K562 (cell line): ENCODE data around the gene ZCWPW1. TPM values are rescaled to one million over a fixed set of nuclear protein-coding genes. Genes with fewer than 3 reads are reported as not detected.

ENCODE experiments used
- ARID1B ChIP-seq: fragments of 450-650 bp; IDR thresholded peaks from 2 replicates; pipeline ENCODE4 v1.6.1; 2016; ENCODE audit warnings: antibody characterized with exemption, mild to moderate bottlenecking, inconsistent platforms
- CBFB ChIP-seq: sonication (generic); formaldehyde crosslinking; IDR thresholded peaks from 2 replicates; pipeline ENCODE4 v1.4.0; 2020; ENCODE audit warnings: mild to moderate bottlenecking, missing genetic modification reagents
- CBX3 ChIP-seq, 2 experiments: IDR thresholded peaks; 1 replicate in 1 of 2; 2 replicates in 1 of 2; pipeline ENCODE4 v1.6.1; 2012; ENCODE audit warnings: inconsistent platforms in 2 of 2, low read length in 2 of 2, borderline replicate concordance in 1 of 2, control low read depth in 1 of 2
- CXXC5 ChIP-seq: fragments of 250-450 bp; sonication (Bioruptor Pico); IDR thresholded peaks from 2 replicates; pipeline ENCODE4 v1.8.0; 2022; ENCODE audit warnings: inconsistent platforms, mild to moderate bottlenecking, moderate library complexity
- FOXA1 ChIP-seq: fragments of 450-650 bp; IDR thresholded peaks from 2 replicates; pipeline ENCODE4 v1.6.1; 2016; ENCODE audit warnings: mild to moderate bottlenecking, borderline replicate concordance
- GTF2B ChIP-seq: IDR thresholded peaks from 2 replicates; pipeline ENCODE4 v1.6.1; 2011; ENCODE audit not compliant: insufficient read length; ENCODE audit errors: extremely low read depth
- HES1 ChIP-seq: fragments of 450-650 bp; IDR thresholded peaks from 2 replicates; pipeline ENCODE4 v1.6.1; 2016; ENCODE audit warnings: low read depth, mild to moderate bottlenecking, moderate library complexity
- MAFK ChIP-seq: IDR thresholded peaks from 2 replicates; pipeline ENCODE4 v1.6.1; 2011; ENCODE audit warnings: low read length, improper control_type of control experiment
- MTA3 ChIP-seq: fragments of 450-650 bp; formaldehyde crosslinking; IDR thresholded peaks from 2 replicates; pipeline ENCODE4 v1.6.1; 2017; ENCODE audit warnings: mild to moderate bottlenecking, borderline replicate concordance
- MYBL2 ChIP-seq, 2 experiments: fragments of 450-650 bp in 1 of 2; sonication (generic) in 1 of 2; formaldehyde crosslinking in 1 of 2; IDR thresholded peaks; 2 replicates each; pipeline versions ENCODE4 v1.6.1 to v1.8.1; 2017 to 2022; ENCODE audit warnings: borderline replicate concordance in 1 of 2, inconsistent platforms in 1 of 2, low read depth in 1 of 2, mild to moderate bottlenecking in 1 of 2, missing genetic modification reagents in 1 of 2, moderate library complexity in 1 of 2
- PRPF4 ChIP-seq: fragments of 200-400 bp; formaldehyde crosslinking; IDR thresholded peaks from one replicate; pipeline ENCODE4 v1.6.1; 2017; ENCODE audit warnings: low read length, low read depth, mild to moderate bottlenecking; ENCODE audit not compliant: insufficient read depth, poor library complexity, severe bottlenecking
- SMAD2 ChIP-seq: fragments of 150-350 bp; IDR thresholded peaks from 2 replicates; pipeline ENCODE4 v1.6.1; 2014; ENCODE audit warnings: low read depth, mild to moderate bottlenecking, low read length
- SMARCC2 ChIP-seq: fragments of 450-650 bp; IDR thresholded peaks from 2 replicates; pipeline ENCODE4 v1.6.1; 2017; ENCODE audit warnings: antibody characterized with exemption, moderate library complexity, mild to moderate bottlenecking, low read depth
- THRA ChIP-seq: fragments of 450-650 bp; IDR thresholded peaks from 2 replicates; pipeline ENCODE4 v1.6.1; 2017; ENCODE audit warnings: mild to moderate bottlenecking, moderate library complexity
- ZMIZ1 ChIP-seq, 2 experiments: fragments of 150-350 bp in 1 of 2; IDR thresholded peaks; 2 replicates each; pipeline ENCODE4 v1.6.1; 2012 to 2016; ENCODE audit warnings: low read depth in 2 of 2, low read length in 2 of 2, mild to moderate bottlenecking in 1 of 2, moderate library complexity in 1 of 2
- polyA plus RNA-seq, 8 experiments: library from polyadenylated mRNA; depleted of rRNA in 4 of 8; stranded (reverse) in 5 of 8; unstranded in 3 of 8; fragments of >200 nt; fragmentation: Nextera tagmentation in 2 of 8; fragmentation: Illumina TruSeq in 1 of 8; extraction: Ambion mirVana in 2 of 8; extraction: Trizol in 1 of 8; gene quantifications; 2 replicates each; pipeline versions ENCODE4 v1.2.1 to v1.2.3, GENCODE V29; 2011 to 2014; ENCODE audit warnings: inconsistent platforms in 1 of 8, missing spikeins in 1 of 8
- total RNA-seq, 7 experiments: library from RNA; depleted of rRNA in 6 of 7; stranded (reverse); fragments of >200 nt in 6 of 7; fragmentation: Illumina TruSeq in 2 of 7; extraction: Trizol in 2 of 7; gene quantifications; 2 replicates each; pipeline versions ENCODE4 v1.2.1 to v1.2.3, GENCODE V29; 2011 to 2021; ENCODE audit warnings: low replicate concordance in 1 of 7
- TF ChIP-seq, protein P1 (sequence below): sonication (generic); formaldehyde crosslinking; IDR thresholded peaks from 2 replicates; pipeline ENCODE4 v1.8.1; 2023; ENCODE audit warnings: mild to moderate bottlenecking, missing genetic modification reagents, moderate library complexity
- TF ChIP-seq, protein P2 (sequence below), 2 experiments: IDR thresholded peaks; 2 replicates each; pipeline ENCODE4 v1.6.1; 2012; ENCODE audit warnings: improper control_type of control experiment in 2 of 2, low read depth in 2 of 2, low read length in 2 of 2, borderline replicate concordance in 1 of 2

Gene ZCWPW1
- total and polyA plus RNA-seq, 9 of the 15 experiments (the other 6 are each of a cell fraction or from before 2014, with no cell fraction given): 0.18 to 1.7 (median 1.2) TPM

DNA sequence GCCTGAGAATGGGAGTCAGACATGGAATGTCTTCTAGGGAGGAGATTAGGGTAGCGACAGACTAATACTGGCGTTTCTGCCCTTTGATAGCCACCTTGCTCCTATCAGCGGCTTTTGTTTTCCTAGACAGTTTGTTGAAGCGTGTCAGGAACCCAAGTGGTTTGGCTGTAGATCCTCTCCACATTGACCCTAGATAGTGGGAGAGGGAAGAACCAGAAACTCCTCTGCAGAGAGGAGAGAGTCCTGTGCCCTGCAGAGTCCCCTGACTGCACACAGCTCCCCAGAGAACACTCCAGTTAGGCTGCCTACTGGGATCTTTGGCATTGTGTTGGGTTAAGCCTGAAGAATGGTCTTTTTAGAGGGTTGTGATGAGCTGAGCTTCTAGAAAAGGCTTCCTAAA is 3.5 kb upstream of the ZCWPW1 start (continued):
- TF ChIP-seq, protein P1, sequence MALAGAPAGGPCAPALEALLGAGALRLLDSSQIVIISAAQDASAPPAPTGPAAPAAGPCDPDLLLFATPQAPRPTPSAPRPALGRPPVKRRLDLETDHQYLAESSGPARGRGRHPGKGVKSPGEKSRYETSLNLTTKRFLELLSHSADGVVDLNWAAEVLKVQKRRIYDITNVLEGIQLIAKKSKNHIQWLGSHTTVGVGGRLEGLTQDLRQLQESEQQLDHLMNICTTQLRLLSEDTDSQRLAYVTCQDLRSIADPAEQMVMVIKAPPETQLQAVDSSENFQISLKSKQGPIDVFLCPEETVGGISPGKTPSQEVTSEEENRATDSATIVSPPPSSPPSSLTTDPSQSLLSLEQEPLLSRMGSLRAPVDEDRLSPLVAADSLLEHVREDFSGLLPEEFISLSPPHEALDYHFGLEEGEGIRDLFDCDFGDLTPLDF: no peak
- no peak for TF ChIP-seq PRPF4
- peak; percentile 49; the same call in 1 of the 2 replicates for TF ChIP-seq HES1
- TF ChIP-seq, protein P2, sequence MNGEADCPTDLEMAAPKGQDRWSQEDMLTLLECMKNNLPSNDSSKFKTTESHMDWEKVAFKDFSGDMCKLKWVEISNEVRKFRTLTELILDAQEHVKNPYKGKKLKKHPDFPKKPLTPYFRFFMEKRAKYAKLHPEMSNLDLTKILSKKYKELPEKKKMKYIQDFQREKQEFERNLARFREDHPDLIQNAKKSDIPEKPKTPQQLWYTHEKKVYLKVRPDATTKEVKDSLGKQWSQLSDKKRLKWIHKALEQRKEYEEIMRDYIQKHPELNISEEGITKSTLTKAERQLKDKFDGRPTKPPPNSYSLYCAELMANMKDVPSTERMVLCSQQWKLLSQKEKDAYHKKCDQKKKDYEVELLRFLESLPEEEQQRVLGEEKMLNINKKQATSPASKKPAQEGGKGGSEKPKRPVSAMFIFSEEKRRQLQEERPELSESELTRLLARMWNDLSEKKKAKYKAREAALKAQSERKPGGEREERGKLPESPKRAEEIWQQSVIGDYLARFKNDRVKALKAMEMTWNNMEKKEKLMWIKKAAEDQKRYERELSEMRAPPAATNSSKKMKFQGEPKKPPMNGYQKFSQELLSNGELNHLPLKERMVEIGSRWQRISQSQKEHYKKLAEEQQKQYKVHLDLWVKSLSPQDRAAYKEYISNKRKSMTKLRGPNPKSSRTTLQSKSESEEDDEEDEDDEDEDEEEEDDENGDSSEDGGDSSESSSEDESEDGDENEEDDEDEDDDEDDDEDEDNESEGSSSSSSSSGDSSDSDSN (IDR thresholded peaks at IDR 0.05; ENCODE audit: borderline replicate concordance in 1 of 2, low read depth in 2 of 2, low read length in 2 of 2): no peak
- TF ChIP-seq MYBL2 (IDR thresholded peaks at IDR 0.05; ENCODE audit: low read depth): no peak
- no peak for TF ChIP-seq MYBL2 (CRISPR knock-in tag; IDR thresholded peaks at IDR 0.05; ENCODE audit: borderline replicate concordance)
- no peak for TF ChIP-seq SMAD2
- TF ChIP-seq ZMIZ1 (IDR thresholded peaks at IDR 0.05; ENCODE audit: low read depth in 2 of 2, low read length in 2 of 2): no peak
- TF ChIP-seq ARID1B: peak; percentile 27; the same call in 1 of the 2 replicates
- TF ChIP-seq MAFK: no peak
- TF ChIP-seq THRA: no peak
- no peak for TF ChIP-seq FOXA1
- TF ChIP-seq MTA3: no peak
- TF ChIP-seq CBFB: no peak
- peak; percentile 39; the same call in 1 of the 2 replicates for TF ChIP-seq CXXC5 (CRISPR knock-in tag)
- TF ChIP-seq SMARCC2: no peak
- no peak for TF ChIP-seq GTF2B
- TF ChIP-seq CBX3 (IDR thresholded peaks at IDR 0.05; ENCODE audit: borderline replicate concordance in 1 of 2, low read length in 2 of 2): no peak
